Measurements from ENCODE around the gene MYOF. TPM values are rescaled to one million over a fixed set of nuclear protein-coding genes. Genes with fewer than 3 reads are reported as not detected.

Gene MYOF
- total and polyA plus RNA-seq, 10 of the 15 experiments (the other 5 are each of a cell fraction or from before 2014, with no cell fraction given) = 0.02 to 0.59 (median 0.17) TPM

- in situ Hi-C loops (cut with MboI) = no loop called here
Observed at GRCh38 chr10:93287775-93288174, 194.4 kb downstream of the MYOF start.

More at GRCh38 chr10:93287775-93288174, 194.4 kb downstream of the MYOF start:
- H3K9ac ChIP-seq (ENCODE audit: control insufficient read depth, insufficient read depth, low read length) = no peak overlapping the region
- DNase-seq (ENCODE audit: low read depth, low spot score) (no peak), ATAC-seq (no peak), FAIRE-seq (no peak)
- no TSS peak for BruUV-seq (replicated peaks)
- no peaks in the 10 kb centered on the region for H3K4me1 ChIP-seq (ENCODE audit: control insufficient read depth, insufficient read depth, low read length)
- H3K27me3 ChIP-seq (replicated peaks in 1 of 2; ENCODE audit: control insufficient read depth in 2 of 2, insufficient read depth in 2 of 2, low read length in 1 of 2) = 0 out of 4 replicates have a peak, but pooled peaks cover 0 to 2% of the 10 kb centered on the region in 2 experiments
- 40% methylated on average over 1 of the region's 1 CpG for WGBS (ENCODE audit: insufficient coverage, insufficient replicate concordance, low lambda C conversion rate, missing lambda C conversion rate)
- H3K36me3 ChIP-seq (ENCODE audit: control insufficient read depth in 2 of 2, insufficient read depth in 2 of 2, low read length in 1 of 2) = no peaks in the 10 kb centered on the region
- intact Hi-C loops (cut with micrococcal nuclease; ENCODE audit: unreplicated experiment) = loop anchor here (2.0 to 5.0 kb wide), 3 partner anchors 63 to 173 kb away; no protein-coding TSS in a partner anchor
- SMC1A ChIA-PET (ENCODE audit: uncharacterized antibody, unreplicated experiment) = interaction anchor here (0.7 to 1.4 kb wide), 2 partner anchors 207 to 209 kb away, joined by 3 read pairs; no protein-coding TSS in a partner anchor
- RAD21 ChIA-PET (ENCODE audit: unreplicated experiment) = interaction anchor here (1.6 kb wide), 1 partner anchor 172 kb away, joined by 9 read pairs; no protein-coding TSS in a partner anchor
- no peak overlapping the region for H3K27ac ChIP-seq (ENCODE audit: control insufficient read depth, insufficient read depth)
- POLR2A ChIA-PET = no interaction called here
- H3K4me3 ChIP-seq = no peak overlapping the region
- H3K9me3 ChIP-seq (replicated peaks; ENCODE audit: control insufficient read depth, insufficient read depth, low read length) = no peaks in the 10 kb centered on the region
- TF ChIP-seq IKZF2 (IDR thresholded peaks at IDR 0.05) (no peak), MEF2B (IDR thresholded peaks at IDR 0.05; ENCODE audit: partially characterized antibody, poor library complexity, severe bottlenecking) (no peak), EZH2 (IDR thresholded peaks at IDR 0.05; ENCODE audit: borderline replicate concordance, control insufficient read depth, low read depth, low read length) (no peak), SPI1 (IDR thresholded peaks at IDR 0.05; ENCODE audit: borderline replicate concordance, insufficient read depth, low read depth, low read length) (no peak), HDGF (IDR thresholded peaks at IDR 0.05) (no peak), SUZ12 (IDR thresholded peaks at IDR 0.05; ENCODE audit: unreplicated experiment) (no peak), E2F4 (IDR thresholded peaks at IDR 0.05; ENCODE audit: low read depth, low read length) (no peak), RELB (IDR thresholded peaks at IDR 0.05; ENCODE audit: low read depth) (no peak), KAT2A (conservative IDR thresholded peaks at IDR 0.05; ENCODE audit: control insufficient read depth, low read depth, low read length) (no peak), CBX3 (IDR thresholded peaks at IDR 0.05; ENCODE audit: borderline replicate concordance, low read depth) (no peak), CTCF (IDR thresholded peaks at IDR 0.05 in 2 of 3, conservative IDR thresholded peaks at IDR 0.05 in 1 of 3; ENCODE audit: control insufficient read depth in 2 of 3, extremely low read depth in 1 of 3, insufficient read depth in 1 of 3, low read depth in 3 of 3, low read length in 3 of 3) (no peak)
- H4K20me1 ChIP-seq (ENCODE audit: control insufficient read depth, insufficient read depth) = no peaks in the 10 kb centered on the region
- no peak overlapping the region for H2AFZ ChIP-seq (ENCODE audit: control insufficient read depth, low read depth, low read length)
- no peaks in the 10 kb centered on the region for H3K79me2 ChIP-seq (ENCODE audit: control insufficient read depth, insufficient read depth, low read length)
- CTCF ChIA-PET = interaction anchor here (1.0 to 2.5 kb wide), 3 partner anchors 32 to 172 kb away, joined by 4 to 9 read pairs (median 9); no protein-coding TSS in a partner anchor
- H3K4me2 ChIP-seq (ENCODE audit: control insufficient read depth, insufficient read depth) = no peak overlapping the region

Measured in GM12878 (cell line).